ENCODE data around the gene A2M.

The A2M gene

DNA sequence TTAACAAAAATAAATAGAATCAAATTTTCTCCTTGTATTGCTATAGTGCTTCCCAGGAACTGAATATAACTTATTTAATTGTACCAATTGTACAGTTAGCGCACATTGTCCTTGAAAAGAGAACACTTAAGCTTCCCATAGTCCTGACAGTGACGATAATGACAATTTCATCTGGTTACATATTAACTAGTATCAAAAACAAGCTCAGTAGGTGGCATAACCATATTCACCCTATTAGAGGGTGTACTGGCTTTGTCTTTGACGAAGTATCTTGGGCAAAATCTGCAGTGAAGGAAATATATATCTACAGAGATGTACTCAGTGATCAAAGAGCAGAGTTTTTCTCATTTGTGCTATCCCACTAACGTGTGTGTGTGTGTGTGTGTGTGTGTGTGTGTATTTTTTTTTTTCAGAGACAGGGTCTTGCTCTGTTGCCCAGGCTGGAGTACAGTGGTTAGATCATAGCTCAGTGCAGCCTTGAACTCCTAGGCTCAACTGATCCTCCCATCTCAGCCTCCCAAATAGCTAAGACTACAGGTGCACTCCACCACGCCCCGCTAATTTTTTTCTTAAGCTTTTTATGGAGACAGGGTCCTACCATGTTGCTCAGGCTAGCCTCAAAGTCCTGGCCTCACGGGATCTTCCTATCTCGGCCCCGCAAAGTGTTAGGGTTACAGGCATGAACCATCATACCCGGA lies 4.9 kb upstream of the A2M start:
- DNase-seq, result no peak

DNA sequence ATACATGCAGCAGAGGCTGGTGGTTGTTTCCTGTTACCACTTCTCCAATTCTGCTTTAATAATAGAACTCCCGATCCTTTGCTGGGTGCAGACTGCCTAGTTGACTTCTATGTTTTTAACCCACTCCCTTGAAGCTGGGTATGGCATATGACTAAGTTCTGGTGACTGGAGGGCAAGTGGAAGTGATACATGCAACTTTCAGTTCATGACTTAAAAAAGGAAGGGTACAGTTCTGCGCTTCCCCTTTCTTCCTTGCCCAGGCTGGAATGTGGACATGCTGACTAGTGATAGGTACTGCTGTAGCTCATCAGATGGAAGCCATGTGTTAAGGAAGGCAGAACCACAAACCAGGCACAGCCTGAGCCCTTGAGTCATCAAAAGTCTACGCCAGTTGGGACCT lies 2.4 kb upstream of the A2M start:
- no peak for DNase-seq

DNA sequence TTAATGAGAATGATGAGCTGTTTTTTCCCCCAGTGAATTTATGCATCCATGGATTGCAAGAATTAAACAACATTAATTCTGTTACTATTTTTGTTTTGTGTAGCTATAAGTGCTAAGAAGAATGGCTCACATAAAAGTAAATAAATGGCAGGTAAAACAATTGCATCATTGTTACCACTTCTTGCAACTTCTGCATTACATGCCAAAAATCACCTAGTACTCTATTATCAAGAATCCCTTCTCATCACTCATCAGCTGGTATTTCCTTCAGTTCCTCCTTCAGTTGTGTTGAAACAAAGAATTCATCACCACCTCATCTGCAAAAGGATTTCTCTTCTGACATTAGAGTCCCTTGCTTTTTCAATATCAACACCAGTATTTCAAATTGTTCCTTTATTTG lies 773 bp downstream of the A2M start:
- no peak for DNase-seq

DNA sequence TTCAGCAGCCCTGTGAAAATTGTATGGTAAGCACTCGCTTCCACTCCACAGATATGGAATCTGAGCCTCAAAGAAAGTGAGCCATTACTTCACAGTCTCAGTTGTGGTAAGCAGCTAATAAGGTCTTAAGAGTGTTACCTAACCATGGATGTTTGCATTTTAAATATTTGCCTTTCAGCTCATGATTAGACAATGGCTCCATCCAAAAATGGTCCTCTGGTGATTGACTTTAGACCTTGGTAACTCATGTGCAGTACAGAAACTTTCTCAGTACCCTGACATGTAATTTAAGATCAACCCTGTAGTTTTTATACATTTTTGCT lies 1.8 kb downstream of the A2M start:
- no peak for DNase-seq

DNA sequence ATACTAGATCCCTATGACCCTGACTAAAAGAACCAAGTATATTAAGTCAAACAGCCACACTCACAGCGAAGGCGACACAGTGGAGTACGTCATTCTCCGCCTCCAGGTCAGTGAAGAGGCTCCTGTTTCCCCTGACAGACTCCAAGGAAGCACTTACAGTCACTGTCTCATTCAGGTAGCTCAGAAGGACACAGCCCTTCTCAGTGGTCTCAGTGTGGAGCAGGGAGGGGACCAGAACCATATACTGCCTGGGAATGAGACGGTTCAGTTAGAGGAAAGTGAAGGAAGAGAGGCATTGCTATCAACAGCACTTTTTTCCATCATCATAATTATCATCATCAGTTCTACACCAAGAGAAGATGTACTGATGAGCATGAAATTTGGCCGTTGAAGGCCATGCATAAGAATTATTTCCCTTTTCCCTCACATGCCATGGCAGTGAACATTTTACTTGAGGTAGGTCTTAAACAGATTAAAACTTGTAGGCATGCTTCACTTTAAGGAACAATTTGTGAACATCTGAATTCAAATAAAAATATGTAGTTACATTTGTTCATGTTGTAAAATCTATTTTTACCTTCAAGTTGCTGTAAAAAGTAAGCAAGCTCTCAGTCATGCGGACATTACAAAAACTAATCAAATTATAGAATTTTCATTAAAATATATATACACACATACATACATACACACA lies 2.3 kb downstream of the A2M start:
- DNase-seq, result no peak

DNA sequence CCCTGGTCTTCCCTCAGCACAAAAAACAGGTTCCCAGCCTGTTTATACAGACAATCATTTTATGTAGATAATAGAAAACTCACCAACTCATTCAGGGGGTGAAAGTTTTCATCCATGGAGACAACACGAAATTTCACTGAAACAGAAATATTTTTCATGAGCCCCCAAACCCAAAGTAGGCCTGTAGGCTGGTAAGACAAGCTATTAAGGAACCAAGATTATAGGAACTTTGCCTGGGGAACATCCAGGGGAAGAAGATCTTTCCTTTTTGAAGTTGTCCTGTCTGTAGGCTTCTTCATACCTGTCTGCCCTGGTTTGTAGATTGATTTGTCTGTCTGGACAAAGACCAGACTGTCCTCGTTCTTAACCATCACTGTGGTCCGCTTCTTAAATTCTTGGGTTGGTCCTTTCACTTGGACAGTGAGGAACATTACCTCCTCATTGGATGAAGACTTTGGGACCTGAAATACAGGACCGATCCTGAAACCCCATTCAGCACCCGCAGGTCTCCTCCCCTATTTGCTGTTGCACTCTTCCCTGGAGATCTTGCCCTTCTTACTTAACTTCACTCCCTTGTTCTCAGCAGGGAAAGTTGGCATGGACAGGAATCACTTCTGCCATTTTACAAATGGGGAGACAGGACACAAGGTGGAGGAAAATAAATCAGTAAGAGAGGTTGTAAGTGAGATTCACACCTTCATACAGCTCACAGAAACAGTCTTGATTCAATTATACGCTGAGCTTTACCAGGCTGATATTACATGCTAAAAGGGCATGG lies 3.5 kb downstream of the A2M start:
- DNase-seq, result no peak

DNA sequence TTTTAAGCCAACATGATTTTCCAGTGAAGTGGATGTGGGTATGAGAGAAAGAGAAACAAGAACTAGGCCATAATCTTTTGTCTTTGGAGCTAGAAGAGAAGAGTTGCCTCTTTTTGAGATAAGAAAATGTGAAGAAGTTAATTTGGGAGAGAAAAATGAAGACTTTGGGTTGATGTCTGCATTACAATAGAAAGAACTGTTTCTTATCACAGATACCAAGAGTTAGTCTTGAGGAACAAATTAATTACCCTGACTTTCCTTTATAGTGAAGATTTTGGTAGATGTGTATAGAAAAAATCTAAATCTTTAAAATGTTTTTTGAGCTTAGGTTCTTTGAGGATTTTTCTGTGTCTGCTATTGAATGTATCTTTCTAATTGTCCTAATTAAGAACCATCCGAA lies 4.2 kb downstream of the A2M start:
- DNase-seq, result no peak

DNA sequence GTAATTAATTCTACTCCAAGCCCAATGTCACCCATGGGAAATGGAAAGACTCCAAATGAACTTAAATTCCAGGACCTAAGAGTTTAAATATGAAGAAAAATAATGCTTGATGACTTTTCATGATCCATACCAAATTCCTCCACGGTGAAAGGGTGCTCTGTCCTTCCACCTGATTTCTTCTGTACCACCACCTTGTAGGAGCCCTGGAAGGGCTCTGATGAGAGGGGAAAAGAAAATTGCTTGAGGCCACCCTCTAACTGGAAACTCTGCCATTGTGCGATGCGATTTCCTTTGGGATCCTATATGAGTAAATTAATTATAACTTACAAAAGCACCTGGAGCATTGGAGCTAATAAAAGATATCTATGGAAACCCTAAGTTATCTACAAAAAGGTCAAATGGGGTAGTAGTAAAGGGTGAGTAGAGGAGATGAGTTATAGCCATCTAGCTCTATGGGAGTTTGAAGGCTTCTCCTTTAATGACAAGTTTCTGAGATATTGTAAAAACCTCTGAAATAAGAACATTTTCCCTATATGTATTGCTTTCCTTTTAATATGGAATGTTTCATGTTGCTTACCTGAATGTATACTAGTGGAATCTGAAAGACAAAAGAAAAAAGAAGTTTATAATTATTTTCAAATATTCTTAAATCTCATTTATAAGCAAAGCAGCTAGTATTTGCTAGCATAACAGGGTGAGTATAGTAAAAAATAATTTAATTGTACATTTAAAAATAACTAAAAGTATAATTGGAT lies 5.8 kb downstream of the A2M start:
- no peak for DNase-seq

DNA sequence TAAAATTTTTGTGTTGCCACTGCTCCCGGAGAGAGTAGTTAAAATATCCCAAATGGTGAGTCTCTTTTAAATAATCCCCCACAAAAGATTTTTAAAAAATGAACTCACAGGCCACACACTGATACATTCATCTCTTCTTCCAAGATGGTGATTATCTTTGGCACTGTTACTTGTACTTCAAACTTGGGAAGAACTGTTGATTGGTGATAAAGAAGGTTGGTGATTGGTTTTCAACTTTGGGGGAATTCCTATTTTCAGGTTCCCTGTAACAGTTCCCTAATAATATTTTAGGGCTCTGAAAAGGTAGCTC lies 6.6 kb downstream of the A2M start:
- no peak for DNase-seq

DNA sequence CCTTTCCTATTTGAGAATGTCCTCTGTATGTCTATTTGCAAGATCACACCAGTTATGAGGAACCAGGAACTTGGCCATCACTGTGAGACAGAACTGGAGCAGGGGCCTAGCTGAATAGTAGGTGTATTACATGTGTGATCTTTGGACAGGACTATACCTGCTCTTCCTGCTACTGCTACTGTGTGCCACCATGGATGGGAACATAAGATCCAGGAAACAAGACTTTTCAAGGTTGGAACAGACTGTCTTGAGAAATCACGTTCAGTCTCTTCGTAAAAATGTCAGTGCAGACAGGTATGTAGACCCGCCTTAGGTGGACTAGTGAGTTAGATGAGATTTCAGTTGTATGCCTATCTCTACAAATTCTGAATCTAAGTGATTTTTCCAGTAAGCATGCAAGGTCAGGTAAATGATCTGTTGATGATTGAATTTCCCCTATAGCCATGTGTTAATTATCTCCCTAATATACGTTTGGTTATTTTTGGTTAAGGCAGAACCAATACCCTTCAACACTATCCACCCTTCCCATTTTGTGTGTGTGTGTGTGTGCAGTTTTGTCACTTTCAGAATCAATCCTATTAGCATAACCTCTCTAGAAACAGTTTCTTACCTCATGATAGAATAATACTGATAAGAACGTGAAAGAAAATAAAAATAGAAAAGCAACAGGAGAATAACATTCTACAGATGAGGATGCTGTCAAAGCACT lies 7.1 kb downstream of the A2M start:
- DNase-seq, result no peak

DNA sequence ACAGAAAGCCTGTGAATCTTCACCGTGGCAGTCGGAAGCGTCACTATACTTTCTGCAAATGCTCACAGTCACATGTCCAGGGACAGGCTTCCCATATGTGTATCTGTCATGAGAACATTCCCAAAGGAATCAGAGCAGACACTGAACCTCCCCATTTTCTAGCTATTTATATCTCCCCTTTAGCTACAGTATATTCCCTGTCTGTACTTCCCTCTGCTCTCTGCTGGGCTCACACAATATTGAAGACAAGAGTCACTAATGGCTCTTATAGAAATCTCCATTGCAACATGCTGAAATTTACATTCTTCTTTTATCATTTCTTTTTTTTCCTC lies 8.2 kb downstream of the A2M start:
- DNase-seq, result no peak

DNA sequence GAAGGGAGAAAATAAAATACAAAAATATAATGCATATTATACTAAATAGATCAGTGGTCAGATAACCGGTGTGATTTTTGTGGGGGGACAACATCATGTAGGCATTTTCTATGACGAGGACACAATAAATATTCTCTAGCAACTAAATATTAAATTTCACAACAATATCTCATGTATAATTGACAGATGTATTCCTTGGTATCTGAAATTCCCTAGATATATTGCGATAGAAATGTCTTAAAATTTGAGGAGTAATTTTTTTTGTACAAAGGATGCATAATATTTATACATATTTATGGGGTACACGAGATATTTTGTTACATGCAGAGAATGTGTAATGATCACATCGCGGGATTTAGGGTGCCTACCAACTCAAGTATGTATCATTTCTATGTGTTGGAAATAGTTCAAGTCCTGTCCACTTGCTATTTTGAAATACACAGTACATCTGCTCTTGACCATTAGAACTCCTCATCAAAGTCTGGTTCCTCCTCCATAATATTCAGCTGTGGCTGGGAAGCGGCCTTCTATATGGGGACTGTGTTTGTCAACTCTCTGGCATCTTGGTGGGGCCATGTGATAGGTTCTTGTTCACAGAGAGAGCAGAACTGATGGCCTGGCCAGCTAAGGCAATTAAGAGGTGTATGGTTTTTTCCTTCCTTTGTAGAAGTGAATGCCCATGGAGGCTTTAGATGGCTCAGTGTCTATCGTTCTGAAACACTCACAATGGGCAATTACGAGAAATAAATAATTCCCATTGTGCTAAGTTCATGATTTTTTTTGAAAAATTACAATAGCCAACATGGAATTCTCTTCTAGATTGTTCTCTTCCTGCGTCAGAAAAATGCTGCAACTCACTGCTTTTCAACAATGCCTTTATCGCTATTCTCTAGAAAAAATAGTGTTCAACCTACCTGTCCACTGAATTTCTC lies 8.8 kb downstream of the A2M start:
- DNase-seq, result no peak

DNA sequence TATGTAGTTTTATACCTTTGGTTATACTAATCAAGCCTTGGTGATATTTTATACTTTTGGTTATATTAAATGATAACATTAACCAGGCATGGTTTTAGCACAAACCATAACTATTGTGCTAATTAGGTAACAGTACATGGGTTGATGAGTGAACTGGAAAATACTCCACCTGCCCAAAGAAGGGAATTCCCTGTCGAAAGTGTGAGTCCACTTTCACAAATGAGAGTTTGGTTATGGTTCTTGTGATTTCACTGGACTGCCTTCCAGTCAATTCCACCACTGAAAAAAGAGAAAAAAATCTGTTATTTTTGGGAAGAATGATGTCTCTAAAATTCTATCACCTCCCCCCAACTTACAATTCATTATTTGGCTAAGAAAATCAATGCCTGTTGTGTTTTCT lies 9.7 kb downstream of the A2M start:
- DNase-seq, result no peak

DNA sequence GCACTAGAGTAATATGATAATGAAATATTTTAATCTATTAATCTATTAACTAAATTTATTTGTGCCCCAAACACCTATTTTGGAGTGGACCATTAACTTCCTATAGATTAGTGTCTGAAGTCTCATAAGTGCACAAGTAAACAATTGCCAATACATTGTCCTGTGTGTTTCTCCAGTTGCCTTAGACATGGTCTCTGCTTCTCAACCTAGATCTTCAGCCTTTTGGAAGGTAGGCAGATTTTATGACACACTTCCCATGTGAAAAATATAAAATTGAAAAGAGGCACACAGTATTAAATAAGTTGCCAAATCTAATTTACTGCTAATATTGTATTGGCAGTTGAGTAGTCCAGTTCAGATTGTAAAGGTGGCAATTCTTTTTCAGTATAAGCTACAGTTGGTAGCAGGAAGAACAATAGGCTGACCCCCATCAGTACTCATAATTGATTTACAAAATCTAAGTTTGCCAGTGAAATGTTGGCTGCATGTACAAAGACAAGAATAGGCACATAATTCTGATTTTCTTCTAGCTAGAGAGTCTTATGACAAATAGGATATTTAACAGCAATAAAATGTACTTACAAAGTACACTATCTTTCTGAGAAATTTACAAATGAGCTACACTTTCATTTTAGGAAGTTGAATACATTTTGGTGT lies 10.8 kb downstream of the A2M start:
- no peak for DNase-seq

DNA sequence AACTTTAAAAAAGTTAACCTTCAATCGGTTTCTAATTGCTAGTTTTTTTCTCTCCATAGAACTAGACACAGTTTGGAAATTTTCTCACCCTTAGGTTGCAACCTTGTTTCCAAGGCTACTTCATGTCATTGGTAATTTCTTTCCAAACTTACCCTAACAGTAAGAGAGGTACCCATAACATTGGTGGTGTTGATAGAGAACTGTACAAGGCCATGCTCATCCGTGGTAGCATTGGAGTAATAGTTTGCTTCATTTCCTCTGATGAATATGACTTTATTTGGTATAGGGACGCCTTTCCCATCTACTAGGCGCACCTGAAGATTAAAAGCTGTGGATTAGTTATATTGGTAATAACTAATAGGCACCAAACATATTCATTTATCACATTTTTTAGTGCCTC lies 11.6 kb downstream of the A2M start:
- DNase-seq, result no peak

DNA sequence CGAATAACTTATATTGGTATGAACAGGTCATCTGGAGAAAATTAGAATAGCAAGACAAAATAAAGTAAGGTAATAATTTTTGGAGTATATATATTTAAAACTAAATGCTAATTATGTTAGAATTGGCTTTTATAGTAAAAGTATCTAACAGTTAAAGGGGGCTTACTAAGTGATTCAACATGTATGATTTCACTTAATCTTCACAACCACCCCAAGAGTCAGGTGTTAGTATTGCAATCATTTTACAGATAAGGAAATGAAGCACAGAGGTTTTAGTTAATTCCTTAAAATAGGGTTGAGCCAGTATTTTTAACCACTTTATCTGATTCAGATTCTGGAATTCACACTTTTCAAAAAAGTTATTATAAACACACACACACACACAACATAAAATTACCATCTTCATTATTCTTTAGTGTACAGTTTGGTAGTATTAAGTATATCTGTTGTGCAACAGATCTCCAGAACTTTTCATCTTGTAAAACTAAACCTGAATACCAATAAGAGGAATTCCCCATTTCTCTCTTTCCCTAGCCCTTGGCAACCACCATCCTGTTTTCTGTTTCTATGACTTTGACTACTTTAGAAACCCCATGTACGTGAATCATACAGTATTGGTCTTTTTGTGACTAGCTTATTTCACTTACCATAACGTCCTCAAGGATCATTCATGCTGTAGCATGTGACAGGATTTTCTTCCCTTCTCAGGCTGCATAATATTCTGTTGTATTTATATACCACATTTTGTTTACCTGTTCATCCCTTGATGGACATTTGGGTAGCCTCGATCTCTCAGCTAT lies 12.5 kb downstream of the A2M start:
- no peak for DNase-seq

DNA sequence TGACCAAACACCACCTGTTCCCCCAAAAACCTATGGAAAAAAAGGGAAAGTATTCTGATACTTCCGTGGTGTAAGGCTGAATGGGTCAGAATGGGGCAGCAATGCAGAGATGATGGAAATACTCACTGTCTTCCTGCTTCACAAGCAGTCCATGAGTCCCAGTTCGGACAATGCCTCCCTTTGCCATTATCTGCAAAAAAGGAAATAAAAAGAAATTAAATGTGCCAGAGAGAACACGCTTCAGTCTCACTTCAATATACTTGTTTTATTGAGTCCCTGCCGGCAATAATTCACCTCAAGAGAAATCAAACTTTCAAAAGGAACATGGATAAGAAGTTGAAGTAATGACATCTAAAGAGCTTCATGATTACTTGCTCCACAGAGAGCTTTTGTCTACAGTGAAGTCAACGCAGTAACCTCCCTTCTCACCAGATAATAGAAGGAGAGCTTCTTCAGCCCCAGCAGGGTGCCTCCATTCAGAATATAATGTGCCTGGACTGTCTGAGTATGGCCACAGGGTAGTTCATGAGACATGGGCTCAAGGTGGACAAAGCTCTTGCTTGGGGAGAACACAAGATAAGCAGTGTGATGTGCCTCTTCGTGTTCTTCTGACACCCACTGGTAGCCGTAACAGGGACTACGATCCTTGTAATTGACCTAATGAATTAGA lies 14.6 kb downstream of the A2M start:
- no peak for DNase-seq

DNA sequence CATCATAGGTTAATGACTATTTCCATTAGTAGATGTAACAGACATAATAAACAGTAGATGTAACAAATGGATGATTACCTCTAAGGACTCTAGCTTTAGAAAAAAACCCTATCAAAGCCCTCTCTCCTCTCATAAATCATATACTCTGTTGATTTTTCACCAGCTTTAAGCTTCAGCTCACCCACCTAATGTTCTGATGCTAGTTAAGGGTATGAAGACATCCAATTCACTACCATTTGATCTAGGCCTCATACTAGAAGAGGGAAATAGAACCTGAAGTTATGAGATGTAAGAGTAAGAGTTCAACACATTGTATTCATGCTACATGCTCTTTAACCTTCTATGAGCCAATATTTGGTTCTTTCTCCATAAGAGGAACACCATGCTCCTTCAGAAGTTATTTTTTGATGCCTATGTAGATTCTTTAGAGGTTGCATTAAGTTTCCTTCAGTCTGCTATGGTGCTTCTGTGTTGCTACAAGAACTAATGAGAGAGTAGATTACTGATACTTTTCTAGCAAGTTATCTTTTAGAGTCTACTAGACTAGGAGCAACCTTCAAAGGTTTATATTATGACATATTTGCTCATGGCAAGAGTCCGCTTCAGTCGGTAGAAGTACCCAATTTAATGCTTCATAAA lies 16.0 kb downstream of the A2M start:
- no peak for DNase-seq

DNA sequence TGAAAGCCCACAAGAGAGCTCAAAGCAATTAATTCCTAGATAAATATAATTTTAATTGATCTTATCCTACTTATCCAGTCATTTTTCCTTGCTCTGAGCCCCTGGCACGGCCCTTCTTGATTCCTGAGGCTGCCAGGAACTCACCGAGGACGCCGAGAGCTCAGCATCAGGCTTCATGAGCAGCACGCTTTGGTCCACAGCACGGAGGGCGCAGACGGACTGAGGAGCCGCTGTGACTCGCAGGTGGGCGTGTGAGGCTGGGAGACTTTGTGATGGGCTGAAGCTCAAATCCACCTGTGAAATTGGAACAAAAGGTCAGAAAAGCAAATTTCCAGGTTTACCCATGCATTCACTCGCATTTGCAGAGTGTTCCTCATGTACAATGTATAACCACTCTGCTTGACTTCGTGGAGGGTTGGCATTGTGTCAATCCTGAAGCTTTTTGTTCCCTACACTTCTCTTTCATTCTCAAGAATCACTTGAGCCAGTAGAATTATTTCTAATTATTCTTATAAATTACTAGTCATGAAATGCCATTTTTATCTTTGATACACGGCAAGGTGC lies 17.2 kb downstream of the A2M start:
- DNase-seq, result no peak
